ENCODE results near the gene MAN1C1.

GRCh38 chr1:25615172-25615541 lies 1.4 kb upstream of the MAN1C1 start:
- TF ChIP-seq CTCF (IDR thresholded peaks at IDR 0.05) (no peak), POLR2A (IDR thresholded peaks at IDR 0.05) (no peak)
